MM.1S (cell line): ENCODE results near the gene C17orf107.
"Not testable (repeated sequence)": the region's sequence is repeated elsewhere in the genome, so short reads cannot be mapped to it uniquely, and the experiment has no call there.

Experiments
- DNase-seq: peaks from one replicate; pipeline ENCODE4 v3.0.0-alpha.2; 2015
- H2AFZ ChIP-seq: fragments of 300-600 bp; sonication (generic); 2 replicates; pipeline ENCODE4 v1.6.0; 2016; ENCODE audit warnings: antibody characterized with exemption, low read length
- H3F3A ChIP-seq: fragments of 300-600 bp; sonication (generic); 2 replicates; pipeline ENCODE4 v1.6.1; 2016; ENCODE audit warnings: mild to moderate bottlenecking, antibody characterized with exemption, low read length, moderate library complexity, mixed read lengths; ENCODE audit not compliant: insufficient read depth
- H3K27ac ChIP-seq: fragments of 300-600 bp; sonication (generic); 2 replicates; pipeline ENCODE4 v1.5.1; 2016; ENCODE audit warnings: mild to moderate bottlenecking, low read length
- H3K27me3 ChIP-seq: fragments of 300-600 bp; sonication (generic); replicated peaks from 2 replicates; pipeline ENCODE4 v1.6.0; 2016; ENCODE audit warnings: low read length; ENCODE audit not compliant: insufficient read depth
- H3K36me3 ChIP-seq: fragments of 300-600 bp; sonication (generic); replicated peaks from 2 replicates; pipeline ENCODE4 v1.6.1; 2016; ENCODE audit warnings: mild to moderate bottlenecking, low read length, mixed read lengths; ENCODE audit not compliant: insufficient read depth
- H3K4me1 ChIP-seq: fragments of 300-600 bp; sonication (generic); 2 replicates; pipeline ENCODE4 v1.6.1; 2016; ENCODE audit warnings: low read length, mixed read lengths
- H3K4me2 ChIP-seq: fragments of 300-600 bp; sonication (generic); 2 replicates; pipeline ENCODE4 v1.6.0; 2016; ENCODE audit warnings: low read depth, low read length
- H3K4me3 ChIP-seq: fragments of 300-600 bp; sonication (generic); 2 replicates; pipeline ENCODE4 v1.5.1; 2016; ENCODE audit warnings: low read length, mixed read lengths
- H3K79me2 ChIP-seq: fragments of 300-600 bp; sonication (generic); 2 replicates; pipeline ENCODE4 v1.6.1; 2016; ENCODE audit warnings: mixed run types, low read length, mixed read lengths
- H3K9ac ChIP-seq: fragments of 300-600 bp; sonication (generic); 2 replicates; pipeline ENCODE4 v1.6.1; 2016; ENCODE audit warnings: low read length, mixed read lengths
- H3K9me2 ChIP-seq: fragments of 300-600 bp; sonication (generic); replicated peaks from 2 replicates; pipeline ENCODE4 v1.6.1; 2016; ENCODE audit warnings: mild to moderate bottlenecking, low read length, mixed read lengths; ENCODE audit not compliant: insufficient read depth
- H3K9me3 ChIP-seq: fragments of 300-600 bp; sonication (generic); replicated peaks from 2 replicates; pipeline ENCODE4 v1.6.1; 2016; ENCODE audit warnings: mild to moderate bottlenecking, low read length, mixed read lengths; ENCODE audit not compliant: insufficient read depth
- H4K20me1 ChIP-seq: fragments of 300-600 bp; sonication (generic); 2 replicates; pipeline ENCODE4 v1.6.1; 2016; ENCODE audit warnings: mild to moderate bottlenecking, low read length, moderate library complexity, mixed read lengths; ENCODE audit not compliant: insufficient read depth
- EZH2 ChIP-seq: fragments of 300-600 bp; sonication (generic); optimal IDR thresholded peaks from 2 replicates; pipeline ENCODE3; 2017; ENCODE audit warnings: low read depth, mild to moderate bottlenecking, antibody characterized with exemption, low read length, mixed read lengths
- EZH2phosphoT487 ChIP-seq: fragments of 300-600 bp; sonication (generic); IDR thresholded peaks from 2 replicates; pipeline ENCODE4 v1.6.1; 2018; ENCODE audit warnings: antibody characterized with exemption, low read length
- TF ChIP-seq, protein P1 (sequence below): fragments of 300-600 bp; sonication (generic); IDR thresholded peaks from 2 replicates; pipeline ENCODE4 v1.5.1; 2016; ENCODE audit warnings: antibody characterized with exemption, low read length, mixed read lengths

C17orf107 gene

GRCh38 chr17:4861052-4861451 lies 38.3 kb upstream of the C17orf107 start:
- H3K79me2 ChIP-seq = peaks cover 18% of the 10 kb centered on the region
- H4K20me1 ChIP-seq = no peaks in the 10 kb centered on the region
- TF ChIP-seq EZH2phosphoT487 = no peak
- TF ChIP-seq EZH2 = no peak
- TF ChIP-seq, protein P1, sequence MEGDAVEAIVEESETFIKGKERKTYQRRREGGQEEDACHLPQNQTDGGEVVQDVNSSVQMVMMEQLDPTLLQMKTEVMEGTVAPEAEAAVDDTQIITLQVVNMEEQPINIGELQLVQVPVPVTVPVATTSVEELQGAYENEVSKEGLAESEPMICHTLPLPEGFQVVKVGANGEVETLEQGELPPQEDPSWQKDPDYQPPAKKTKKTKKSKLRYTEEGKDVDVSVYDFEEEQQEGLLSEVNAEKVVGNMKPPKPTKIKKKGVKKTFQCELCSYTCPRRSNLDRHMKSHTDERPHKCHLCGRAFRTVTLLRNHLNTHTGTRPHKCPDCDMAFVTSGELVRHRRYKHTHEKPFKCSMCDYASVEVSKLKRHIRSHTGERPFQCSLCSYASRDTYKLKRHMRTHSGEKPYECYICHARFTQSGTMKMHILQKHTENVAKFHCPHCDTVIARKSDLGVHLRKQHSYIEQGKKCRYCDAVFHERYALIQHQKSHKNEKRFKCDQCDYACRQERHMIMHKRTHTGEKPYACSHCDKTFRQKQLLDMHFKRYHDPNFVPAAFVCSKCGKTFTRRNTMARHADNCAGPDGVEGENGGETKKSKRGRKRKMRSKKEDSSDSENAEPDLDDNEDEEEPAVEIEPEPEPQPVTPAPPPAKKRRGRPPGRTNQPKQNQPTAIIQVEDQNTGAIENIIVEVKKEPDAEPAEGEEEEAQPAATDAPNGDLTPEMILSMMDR = no peak
- H3K36me3 ChIP-seq = no peaks in the 10 kb centered on the region
- no peak overlapping the region for H3K4me3 ChIP-seq
- H3F3A ChIP-seq = no peaks in the 10 kb centered on the region
- DNase-seq = no peak
- no peaks in the 10 kb centered on the region for H3K9me3 ChIP-seq
- H2AFZ ChIP-seq = no peak overlapping the region
- no peak overlapping the region for H3K27ac ChIP-seq
- no peaks in the 10 kb centered on the region for H3K27me3 ChIP-seq
- no peaks in the 10 kb centered on the region for H3K4me1 ChIP-seq
- H3K9me2 ChIP-seq = no peaks in the 10 kb centered on the region
- H3K9ac ChIP-seq = no peak overlapping the region
- no peak overlapping the region for H3K4me2 ChIP-seq

GRCh38 chr17:4862720-4863119 lies 36.6 kb upstream of the C17orf107 start:
- Histone ChIP-seq H3K79me2 (peaks cover 15% of the 10 kb centered on the region), H3K36me3 (no peaks in the 10 kb centered on the region), H3K4me2 (no peak overlapping the region), H3K27me3 (no peaks in the 10 kb centered on the region), H3K9me2 (no peaks in the 10 kb centered on the region), H3K4me3 (no peak overlapping the region), H3F3A (no peaks in the 10 kb centered on the region), H3K27ac (no peak overlapping the region), H3K4me1 (no peaks in the 10 kb centered on the region), H3K9me3 (no peaks in the 10 kb centered on the region), H4K20me1 (no peaks in the 10 kb centered on the region), H3K9ac (no peak overlapping the region), H2AFZ (no peak overlapping the region)
- TF ChIP-seq EZH2phosphoT487 (no peak), EZH2 (no peak)
- TF ChIP-seq, protein P1 = no peak
- DNase-seq = no peak

GRCh38 chr17:4863321-4863720 lies 36.0 kb upstream of the C17orf107 start:
- TF ChIP-seq EZH2phosphoT487 (no peak), EZH2 (no peak)
- TF ChIP-seq, protein P1 = no peak
- Histone ChIP-seq H3K4me3 (no peak overlapping the region), H3K9ac (no peak overlapping the region), H2AFZ (no peak overlapping the region), H3K27me3 (no peaks in the 10 kb centered on the region), H3K4me2 (no peak overlapping the region), H3K9me2 (no peaks in the 10 kb centered on the region), H4K20me1 (no peaks in the 10 kb centered on the region), H3F3A (no peaks in the 10 kb centered on the region), H3K79me2 (peaks cover 11% of the 10 kb centered on the region), H3K36me3 (no peaks in the 10 kb centered on the region), H3K9me3 (no peaks in the 10 kb centered on the region), H3K27ac (no peak overlapping the region), H3K4me1 (no peaks in the 10 kb centered on the region)
- DNase-seq = no peak

DNA sequence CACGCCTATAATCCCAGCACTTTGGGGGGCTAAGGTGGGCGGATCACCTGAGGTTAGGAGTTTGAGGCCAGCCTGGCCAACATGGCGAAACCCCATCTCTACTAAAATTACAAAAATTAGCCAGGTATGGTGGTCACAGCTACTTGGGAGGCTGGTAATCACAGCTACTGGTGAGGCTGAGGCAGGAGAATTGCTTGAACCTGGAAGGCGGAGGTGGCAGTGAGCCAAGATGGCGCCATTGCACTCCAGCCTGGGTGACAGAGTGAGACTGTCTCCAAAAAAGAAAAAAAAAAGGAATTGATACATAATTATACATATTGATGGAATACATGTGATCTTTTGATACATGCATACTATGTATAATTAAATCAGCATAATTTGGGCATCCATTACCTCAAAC lies 31.8 kb upstream of the C17orf107 start:
- H3F3A ChIP-seq, H3K9me2 ChIP-seq, H3K27me3 ChIP-seq, H2AFZ ChIP-seq, H4K20me1 ChIP-seq, H3K36me3 ChIP-seq, H3K79me2 ChIP-seq, H3K4me3 ChIP-seq, H3K4me2 ChIP-seq, H3K9me3 ChIP-seq, H3K9ac ChIP-seq, H3K27ac ChIP-seq, H3K4me1 ChIP-seq, DNase-seq: not testable (repeated sequence)

DNA sequence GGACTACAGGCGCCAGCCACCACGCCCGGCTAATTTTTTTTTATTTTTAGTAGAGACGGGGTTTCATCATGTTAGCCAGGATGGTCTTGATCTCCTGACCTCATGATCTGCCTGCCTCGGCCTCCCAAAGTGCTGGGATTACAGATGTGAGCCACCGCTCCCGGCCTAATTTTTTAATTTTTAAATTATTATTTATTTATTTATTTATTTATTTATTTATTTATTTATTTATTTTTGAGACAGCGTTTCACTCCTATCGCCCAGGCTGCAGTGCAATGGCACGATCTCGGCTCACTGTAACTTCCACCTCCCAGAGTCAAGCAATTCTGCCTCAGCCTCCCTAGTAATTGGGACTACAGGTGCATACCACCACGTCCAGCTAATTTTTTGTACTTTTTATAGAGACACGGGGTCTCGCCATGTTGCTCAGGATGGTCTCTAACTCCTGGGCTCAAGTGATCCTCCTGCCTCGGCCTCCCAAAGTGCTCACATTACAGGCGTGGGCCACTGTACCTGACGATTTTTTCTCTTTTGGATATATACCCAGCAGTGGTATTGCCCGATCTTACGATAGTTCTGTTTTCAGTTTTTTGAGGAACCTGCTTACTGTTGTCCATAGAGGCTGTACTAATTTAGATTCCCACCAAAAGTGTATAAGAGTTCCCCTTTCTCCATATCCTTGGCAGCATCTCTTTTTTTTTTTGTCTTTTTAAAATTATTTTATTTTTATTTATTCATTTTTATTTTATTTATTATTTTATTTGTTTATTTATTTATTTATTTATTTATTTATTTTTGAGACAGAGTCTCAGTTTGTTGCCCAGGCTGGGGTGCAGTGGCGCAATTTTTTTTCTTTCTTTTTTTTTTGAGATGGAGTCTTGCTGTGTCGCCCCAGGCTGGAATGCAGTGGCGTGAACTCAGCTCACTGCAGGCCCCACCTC lies 30.0 kb upstream of the C17orf107 start:
- H2AFZ ChIP-seq, H3K9me2 ChIP-seq, H3K27me3 ChIP-seq, H4K20me1 ChIP-seq, H3K9ac ChIP-seq, H3F3A ChIP-seq, H3K4me3 ChIP-seq, H3K9me3 ChIP-seq, H3K4me2 ChIP-seq, H3K27ac ChIP-seq, H3K4me1 ChIP-seq, DNase-seq, H3K36me3 ChIP-seq, H3K79me2 ChIP-seq: not testable (repeated sequence)
